Hematopoietic multipotent progenitor cell treated with erythropoietin and hydrocortisone succinate and interleukin-3 and kit ligand, for 17 days (in vitro differentiated cells): ENCODE data around the gene DTNB.

Source experiments
- DNase-seq: peaks from one replicate; pipeline ENCODE4 v3.0.0-alpha.2; 2015; ENCODE audit warnings: low spot score

DTNB gene

GRCh38 chr2:25497229-25497917 is 176.0 kb downstream of the DTNB start:
- no peak for DNase-seq

GRCh38 chr2:25494616-25495015 is 178.8 kb downstream of the DTNB start:
- DNase-seq: no peak

GRCh38 chr2:25493207-25493606 is 180.2 kb downstream of the DTNB start:
- DNase-seq: no peak

GRCh38 chr2:25492726-25493125 is 180.7 kb downstream of the DTNB start:
- no peak for DNase-seq

GRCh38 chr2:25491966-25492532 is 181.3 kb downstream of the DTNB start:
- DNase-seq: no peak

GRCh38 chr2:25491003-25491696 is 182.2 kb downstream of the DTNB start:
- no peak for DNase-seq

- no peak for DNase-seq
Observed at GRCh38 chr2:25490217-25490616, 183.2 kb downstream of the DTNB start.

GRCh38 chr2:25489631-25490030 is 183.7 kb downstream of the DTNB start:
- no peak for DNase-seq

- DNase-seq: no peak
Observed at GRCh38 chr2:25483607-25484266, 189.6 kb downstream of the DTNB start.

- no peak for DNase-seq
Observed at GRCh38 chr2:25482341-25482740, 191.0 kb downstream of the DTNB start.

- DNase-seq: no peak
Observed at GRCh38 chr2:25481381-25482300, 191.7 kb downstream of the DTNB start.

GRCh38 chr2:25480561-25480960 is 192.8 kb downstream of the DTNB start:
- no peak for DNase-seq

- DNase-seq: no peak
Observed at GRCh38 chr2:25479761-25480160, 193.6 kb downstream of the DTNB start.

- DNase-seq: no peak
Observed at GRCh38 chr2:25478736-25479135, 194.6 kb downstream of the DTNB start.

- DNase-seq: no peak
Observed at GRCh38 chr2:25473758-25474340, 199.5 kb downstream of the DTNB start.

GRCh38 chr2:25473131-25473530 is 200.2 kb downstream of the DTNB start:
- no peak for DNase-seq

- no peak for DNase-seq
Observed at GRCh38 chr2:25470806-25471205, 202.6 kb downstream of the DTNB start.

- no peak for DNase-seq
Observed at GRCh38 chr2:25467743-25468142, 205.6 kb downstream of the DTNB start.

- DNase-seq: no peak
Observed at GRCh38 chr2:25462021-25462420, 211.4 kb downstream of the DTNB start.

- no peak for DNase-seq
Observed at GRCh38 chr2:25460261-25460905, 213.0 kb downstream of the DTNB start.
